Peyer's patch (tissue), 4 donors: ENCODE results near the gene MACROD2. TPM values are rescaled to one million over a fixed set of nuclear protein-coding genes. Genes with fewer than 3 reads are reported as not detected.

Experiments
- DNase-seq, 3 donors: peaks; one replicate each; pipeline ENCODE4 v3.0.0-alpha.2; 2017 to 2019
- H3K27ac ChIP-seq, 4 donors: fragments of 200-600 bp; sonication (generic); one replicate each; pipeline ENCODE4 v1.5.1; 2016 to 2019
- H3K27me3 ChIP-seq, 2 donors: fragments of 200-600 bp; sonication (generic); one replicate each; pipeline ENCODE4 v1.5.1; 2019
- H3K36me3 ChIP-seq, 3 donors: fragments of 200-600 bp; sonication (generic); one replicate each; pipeline ENCODE4 v1.5.1; 2016 to 2019
- H3K4me1 ChIP-seq, 4 donors: fragments of 200-600 bp; sonication (generic); one replicate each; pipeline ENCODE4 v1.5.1; 2016 to 2019
- H3K4me3 ChIP-seq, 4 donors: fragments of 200-600 bp; sonication (generic); 1 replicate in 3 of 4; 2 replicates in 1 of 4; pipeline ENCODE4 v1.5.1; 2016 to 2019; ENCODE audit warnings: mild to moderate bottlenecking in 1 of 4
- H3K9me3 ChIP-seq, 4 donors: fragments of 200-600 bp; sonication (generic); one replicate each; pipeline ENCODE4 v1.5.1; 2016 to 2019; ENCODE audit warnings: mild to moderate bottlenecking in 1 of 4
- CTCF ChIP-seq, 6 experiments: fragments of 450-650 bp in 4 of 6; fragments of 200-600 bp in 2 of 6; sonication (generic) in 1 of 6; IDR thresholded peaks; one replicate each; pipeline ENCODE4 v1.5.1; 2017 to 2019; ENCODE audit warnings: antibody characterized with exemption in 6 of 6, mild to moderate bottlenecking in 3 of 6, moderate library complexity in 1 of 6
- POLR2A ChIP-seq, 2 donors: fragments of 450-650 bp; IDR thresholded peaks; one replicate each; pipeline ENCODE4 v1.5.1; 2017; ENCODE audit warnings: antibody characterized with exemption in 2 of 2, mild to moderate bottlenecking in 2 of 2, moderate library complexity in 2 of 2
- total RNA-seq, 4 donors: library from RNA; depleted of rRNA; stranded (reverse); fragments of >200 nt; gene quantifications; one replicate each; pipeline ENCODE4 v1.1.0, GENCODE V29; 2016

MACROD2 gene
- total RNA-seq, 4 donors from 2014 or later: 2.5 to 10.7 (median 6.5) TPM

GRCh38 chr20:14716351-14716801 is 721.1 kb downstream of the MACROD2 start:
- Histone ChIP-seq H3K4me3 (no peak overlapping the region), H3K27ac (no peak overlapping the region), H3K4me1 (no peaks in the 10 kb centered on the region), H3K9me3 (no peaks in the 10 kb centered on the region), H3K27me3 (no peaks in the 10 kb centered on the region), H3K36me3 (no peaks in the 10 kb centered on the region)
- DNase-seq: no peak
- TF ChIP-seq CTCF (IDR thresholded peaks at IDR 0.05) (no peak), POLR2A (IDR thresholded peaks at IDR 0.05) (no peak)

GRCh38 chr20:14717134-14717999 is 722.1 kb downstream of the MACROD2 start:
- no peak for DNase-seq
- H3K27ac ChIP-seq: peak overlapping the region in 1 of 4 donors; percentile 21
- no peaks in the 10 kb centered on the region for H3K4me1 ChIP-seq
- H3K4me3 ChIP-seq: no peak overlapping the region
- H3K36me3 ChIP-seq: no peaks in the 10 kb centered on the region
- TF ChIP-seq CTCF (IDR thresholded peaks at IDR 0.05): no peak
- no peak for TF ChIP-seq POLR2A (IDR thresholded peaks at IDR 0.05)
- H3K9me3 ChIP-seq: no peaks in the 10 kb centered on the region
- H3K27me3 ChIP-seq: no peaks in the 10 kb centered on the region

- TF ChIP-seq CTCF (IDR thresholded peaks at IDR 0.05) (no peak), POLR2A (IDR thresholded peaks at IDR 0.05) (no peak)
- no peaks in the 10 kb centered on the region for H3K36me3 ChIP-seq
- no peaks in the 10 kb centered on the region for H3K4me1 ChIP-seq
- no peaks in the 10 kb centered on the region for H3K27me3 ChIP-seq
- no peak overlapping the region for H3K4me3 ChIP-seq
- no peak overlapping the region for H3K27ac ChIP-seq
- no peak for DNase-seq
- H3K9me3 ChIP-seq: no peaks in the 10 kb centered on the region
Measured at GRCh38 chr20:14720251-14720650, 724.9 kb downstream of the MACROD2 start.

GRCh38 chr20:14721926-14722452 is 726.7 kb downstream of the MACROD2 start:
- no peaks in the 10 kb centered on the region for H3K27me3 ChIP-seq
- TF ChIP-seq POLR2A (IDR thresholded peaks at IDR 0.05) (no peak), CTCF (IDR thresholded peaks at IDR 0.05) (no peak)
- no peaks in the 10 kb centered on the region for H3K9me3 ChIP-seq
- H3K4me1 ChIP-seq: no peaks in the 10 kb centered on the region
- no peak for DNase-seq
- H3K36me3 ChIP-seq: no peaks in the 10 kb centered on the region
- H3K27ac ChIP-seq: no peak overlapping the region
- H3K4me3 ChIP-seq: no peak overlapping the region

GRCh38 chr20:14723614-14724013 is 728.3 kb downstream of the MACROD2 start:
- no peaks in the 10 kb centered on the region for H3K9me3 ChIP-seq
- no peak overlapping the region for H3K27ac ChIP-seq
- H3K36me3 ChIP-seq: no peaks in the 10 kb centered on the region
- DNase-seq: no peak
- no peak overlapping the region for H3K4me3 ChIP-seq
- H3K4me1 ChIP-seq: no peaks in the 10 kb centered on the region
- TF ChIP-seq POLR2A (IDR thresholded peaks at IDR 0.05): no peak
- TF ChIP-seq CTCF (IDR thresholded peaks at IDR 0.05): no peak
- no peaks in the 10 kb centered on the region for H3K27me3 ChIP-seq
